Inflammatory macrophage treated with lipopolysaccharide for 1 hour (primary cell): ENCODE data around the gene LRP1B.
"Not testable (repeated sequence)": the region's sequence is repeated elsewhere in the genome, so short reads cannot be mapped to it uniquely, and the experiment has no call there.

Experiments
- DNase-seq, 2 donors: peaks; one replicate each; pipeline ENCODE4 v3.0.0-alpha.2; 2020 to 2022

LRP1B gene

GRCh38 chr2:142100139-142100873 is 30.5 kb downstream of the LRP1B start:
- DNase-seq, result no peak

DNA sequence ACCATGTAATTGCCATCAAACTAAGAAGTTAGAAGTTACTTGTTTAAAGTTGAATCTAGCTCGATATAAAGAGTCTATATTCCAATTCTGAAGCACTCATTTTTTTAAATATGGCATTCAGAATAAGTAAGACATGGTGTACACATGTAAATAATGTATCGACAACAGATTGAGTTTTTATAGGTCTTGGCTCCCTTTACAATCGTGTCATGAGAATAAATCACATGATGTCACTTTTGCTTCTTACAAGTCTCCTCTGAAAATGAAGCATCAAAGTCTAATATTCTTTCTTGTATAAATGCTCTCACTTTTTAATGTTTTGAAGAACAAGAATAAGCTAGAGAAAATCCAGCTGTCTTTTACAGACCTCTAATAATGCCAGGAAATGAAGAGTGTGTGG is 33.1 kb downstream of the LRP1B start:
- no peak for DNase-seq

DNA sequence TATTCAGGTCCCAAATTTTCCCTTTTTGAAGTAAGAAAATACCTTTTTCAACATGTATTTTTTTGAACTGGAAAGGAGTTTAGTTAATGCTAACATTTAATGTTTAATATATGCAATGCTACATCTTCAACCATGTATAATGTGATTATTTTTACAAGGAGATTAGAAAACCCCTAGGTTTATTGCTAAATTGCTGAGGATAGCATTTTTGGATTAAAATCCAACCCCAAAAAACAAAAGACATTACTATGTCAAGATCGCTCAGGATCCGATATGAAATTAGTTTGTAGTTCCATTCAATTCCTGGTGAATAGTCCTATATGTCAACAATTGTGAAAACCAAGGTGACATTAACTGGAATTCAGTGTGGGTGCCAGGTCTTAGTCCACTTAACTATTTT is 35.2 kb downstream of the LRP1B start:
- no peak for DNase-seq

GRCh38 chr2:142094233-142094632 is 36.6 kb downstream of the LRP1B start:
- DNase-seq, result no peak

DNA sequence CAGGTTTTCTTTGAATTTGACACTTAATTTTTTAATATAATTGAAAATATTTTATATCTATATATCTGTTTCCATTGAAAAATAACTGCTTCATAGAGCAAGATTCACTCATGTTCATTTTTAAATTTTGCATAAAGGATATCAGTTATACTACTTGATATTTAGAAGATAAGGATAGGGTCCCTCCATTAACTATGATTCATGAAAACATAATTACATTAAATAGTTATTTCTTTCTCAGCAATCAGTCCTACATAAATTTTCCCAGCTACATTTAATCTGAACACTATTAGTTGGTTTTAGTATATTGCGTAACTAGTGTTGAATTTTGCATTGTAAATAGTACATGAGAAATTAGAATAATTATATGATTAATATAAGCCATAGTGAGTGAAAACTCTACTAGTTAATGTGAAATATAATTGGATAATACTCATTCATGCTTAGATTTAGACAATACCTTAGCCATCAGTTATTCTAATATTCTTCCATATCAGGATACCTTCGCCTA is 42.7 kb downstream of the LRP1B start:
- DNase-seq, result no peak

- not testable (repeated sequence) for DNase-seq
Observed at GRCh38 chr2:142087585-142087984, 43.2 kb downstream of the LRP1B start.

DNA sequence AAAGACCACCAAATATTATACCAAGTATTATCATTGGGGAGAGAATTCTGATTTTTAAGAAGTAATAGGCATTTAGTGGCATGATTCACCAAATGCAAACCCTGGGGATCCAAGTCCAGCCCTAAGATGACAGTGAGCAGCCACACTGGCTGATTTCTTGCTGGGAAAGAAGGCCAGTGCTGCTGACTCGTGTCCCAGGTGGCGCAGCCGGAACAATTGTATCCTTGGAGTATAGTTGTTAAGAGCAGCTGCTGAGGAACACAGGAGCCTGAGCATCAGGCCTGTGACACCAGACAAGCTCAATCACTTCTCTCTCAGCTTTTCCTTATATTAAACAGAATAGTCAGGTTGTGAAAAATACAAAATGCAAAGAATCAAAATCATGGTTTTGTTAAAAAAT is 48.4 kb downstream of the LRP1B start:
- DNase-seq, result no peak

DNA sequence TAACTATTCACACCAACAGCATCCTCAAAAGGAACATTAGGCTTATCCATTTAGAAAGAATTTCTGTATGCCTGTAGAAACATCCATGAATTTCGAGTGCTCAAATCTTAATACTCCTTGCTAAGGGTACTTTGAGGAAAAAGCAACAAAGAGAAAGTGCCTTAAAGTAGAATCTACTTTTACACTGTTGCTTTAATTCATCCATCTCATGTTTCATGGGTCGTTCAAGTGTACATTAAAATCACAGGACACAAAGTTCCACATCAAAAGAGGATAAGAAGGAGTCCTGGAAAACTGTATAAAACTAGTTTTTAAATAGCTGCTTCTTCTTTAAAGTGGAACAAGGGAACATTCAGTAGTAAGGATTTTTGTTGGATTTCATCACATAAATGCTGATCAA is 54.5 kb downstream of the LRP1B start:
- DNase-seq, result no peak

DNA sequence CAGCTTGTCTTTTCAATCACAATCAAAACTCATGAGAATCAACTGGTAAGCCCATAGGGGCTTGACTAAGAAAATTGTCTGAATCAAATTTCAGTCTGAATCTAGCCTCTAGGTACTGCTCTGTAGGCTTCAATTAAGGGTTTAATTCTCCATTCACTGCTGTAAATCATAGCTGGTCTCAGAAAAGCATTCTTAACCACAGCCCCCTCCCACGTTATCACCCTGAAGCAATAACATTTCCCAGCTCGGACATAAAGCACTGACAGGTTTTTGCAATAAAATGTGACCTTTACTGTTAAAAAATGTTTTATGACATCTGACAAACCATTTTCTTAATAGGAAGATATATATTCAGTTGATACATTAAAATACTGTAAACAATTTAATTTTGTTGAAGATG is 55.0 kb downstream of the LRP1B start:
- no peak for DNase-seq

GRCh38 chr2:142069251-142069888 is 61.4 kb downstream of the LRP1B start:
- no peak for DNase-seq

DNA sequence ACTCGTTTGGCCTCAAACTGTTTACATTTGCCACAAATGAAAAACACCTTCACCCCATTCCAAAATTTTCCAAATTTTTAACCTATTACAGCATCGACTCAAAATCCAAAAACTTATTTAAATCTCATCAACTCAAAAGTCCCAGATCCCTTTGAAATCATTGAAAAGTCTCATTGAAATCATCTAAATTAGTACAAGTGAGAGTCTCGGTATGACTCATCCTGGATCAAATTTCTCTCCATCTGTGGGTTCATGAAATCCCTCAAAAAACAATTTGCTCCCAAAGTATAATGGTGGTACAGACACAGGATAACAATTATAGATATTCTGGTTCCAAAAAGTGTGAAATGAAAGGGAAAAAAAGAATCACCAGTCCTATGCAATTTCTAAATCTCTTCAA is 65.1 kb downstream of the LRP1B start:
- DNase-seq, result no peak

DNA sequence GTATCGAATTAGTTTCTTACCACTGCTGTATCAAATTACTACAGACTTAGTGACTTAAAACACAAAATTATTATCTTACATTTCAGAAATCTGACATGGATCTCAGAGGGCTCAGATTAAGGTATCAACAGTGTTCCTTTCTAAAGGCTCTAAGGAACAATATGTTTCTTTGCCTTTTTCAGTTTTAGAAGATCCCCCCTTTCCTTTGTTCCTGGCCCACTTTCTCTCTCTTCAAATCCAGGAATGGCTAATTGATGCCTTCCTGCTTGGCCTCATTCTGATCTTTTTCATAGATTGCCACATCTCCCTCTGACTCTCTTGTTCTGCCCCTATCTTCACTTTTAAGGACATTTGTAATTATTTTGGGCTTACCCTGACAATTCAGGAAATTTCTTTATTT is 65.7 kb downstream of the LRP1B start:
- no peak for DNase-seq

GRCh38 chr2:142061733-142062132 is 69.1 kb downstream of the LRP1B start:
- DNase-seq, result no peak

DNA sequence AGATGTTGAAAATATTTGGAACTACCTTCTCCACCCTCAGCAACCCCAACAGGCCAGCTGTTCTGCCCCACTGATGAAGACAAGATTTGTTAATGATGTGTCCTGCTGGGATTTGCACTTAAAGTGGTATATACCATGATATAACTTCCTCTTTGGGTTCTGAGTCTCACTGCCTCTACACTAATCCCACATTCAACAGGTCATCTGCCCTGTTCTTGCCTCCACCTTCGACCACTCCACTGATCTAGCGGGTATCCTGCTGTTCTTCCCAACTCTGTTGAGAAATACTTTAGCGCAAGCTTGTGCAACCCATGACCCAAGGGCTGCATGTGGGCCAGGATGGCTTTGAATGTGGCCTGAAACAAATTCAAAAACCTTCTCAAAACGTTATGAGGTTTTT is 72.7 kb downstream of the LRP1B start:
- no peak for DNase-seq

GRCh38 chr2:142056784-142057183 is 74.0 kb downstream of the LRP1B start:
- DNase-seq, result no peak

GRCh38 chr2:142052220-142052863 is 78.5 kb downstream of the LRP1B start:
- no peak for DNase-seq

- DNase-seq, result no peak
Observed at GRCh38 chr2:142048581-142048980, 82.2 kb downstream of the LRP1B start.

GRCh38 chr2:142045641-142046040 is 85.2 kb downstream of the LRP1B start:
- no peak for DNase-seq

DNA sequence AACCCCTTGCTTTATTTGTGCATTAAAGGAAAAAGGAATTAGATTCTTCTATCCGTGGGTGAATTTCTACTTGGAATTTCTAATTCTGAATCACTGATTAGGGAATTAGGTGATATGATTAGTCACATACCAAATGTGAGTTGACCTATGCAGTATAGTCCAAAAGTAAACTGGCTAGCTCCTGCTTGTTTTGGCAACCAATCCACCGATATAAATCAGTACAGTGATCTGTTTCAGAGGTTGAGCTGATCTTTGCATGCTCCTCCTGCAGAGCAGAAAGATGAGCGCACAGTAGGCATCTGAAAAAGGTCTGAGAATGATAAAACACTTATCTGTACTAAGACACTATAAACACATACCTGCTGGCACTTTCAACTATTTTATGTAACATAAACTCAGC is 86.6 kb downstream of the LRP1B start:
- DNase-seq, result no peak

DNA sequence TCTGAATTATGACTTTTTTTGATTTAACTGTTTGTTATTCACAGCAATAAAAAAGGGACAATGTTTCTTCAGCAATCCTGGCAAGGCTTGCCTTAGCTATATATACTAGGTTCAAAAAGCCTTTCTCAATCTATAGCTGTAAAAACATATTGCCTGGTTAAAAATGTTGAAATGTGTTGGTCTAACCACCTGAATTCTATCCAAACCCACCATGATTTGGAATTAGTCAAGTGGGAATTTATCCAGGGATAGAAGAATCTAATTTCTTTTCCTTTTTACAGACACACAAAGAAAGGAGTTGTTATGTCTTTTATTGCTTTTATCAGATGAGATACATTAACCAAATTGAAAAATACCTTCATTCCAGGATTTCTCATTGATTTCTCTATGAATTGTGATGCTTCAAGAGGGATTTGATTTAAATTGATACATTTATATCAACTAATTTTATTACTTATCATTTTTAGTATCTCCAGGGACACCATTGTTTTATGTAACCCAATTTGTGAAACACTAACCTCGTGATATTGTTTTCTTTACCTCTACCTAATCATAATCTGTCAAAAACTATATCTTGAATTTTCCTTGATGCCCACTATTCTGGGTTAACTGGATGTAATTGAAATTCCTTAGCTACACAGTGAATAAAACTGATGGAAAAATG is 88.1 kb downstream of the LRP1B start:
- no peak for DNase-seq

DNA sequence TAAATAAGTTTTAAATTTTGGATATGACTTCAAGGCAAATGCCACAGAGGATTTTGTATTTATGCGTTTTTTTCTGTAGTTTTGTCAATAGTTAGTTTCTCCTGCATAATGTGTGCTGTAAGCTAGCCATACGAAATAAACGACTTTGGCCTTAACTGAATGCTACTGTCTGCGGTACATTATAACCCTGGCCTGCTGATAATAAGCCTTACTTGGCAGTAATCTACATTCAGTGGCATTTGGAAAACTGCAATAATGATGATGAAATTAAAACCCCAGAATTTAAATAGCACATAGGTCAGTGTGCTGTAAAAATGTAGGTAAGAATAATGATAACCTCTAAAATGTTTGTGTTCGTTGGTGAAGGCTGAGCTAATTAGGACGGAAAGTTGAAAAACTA is 88.8 kb downstream of the LRP1B start:
- no peak for DNase-seq

- no peak for DNase-seq
Observed at GRCh38 chr2:142041105-142041504, 89.7 kb downstream of the LRP1B start.

DNA sequence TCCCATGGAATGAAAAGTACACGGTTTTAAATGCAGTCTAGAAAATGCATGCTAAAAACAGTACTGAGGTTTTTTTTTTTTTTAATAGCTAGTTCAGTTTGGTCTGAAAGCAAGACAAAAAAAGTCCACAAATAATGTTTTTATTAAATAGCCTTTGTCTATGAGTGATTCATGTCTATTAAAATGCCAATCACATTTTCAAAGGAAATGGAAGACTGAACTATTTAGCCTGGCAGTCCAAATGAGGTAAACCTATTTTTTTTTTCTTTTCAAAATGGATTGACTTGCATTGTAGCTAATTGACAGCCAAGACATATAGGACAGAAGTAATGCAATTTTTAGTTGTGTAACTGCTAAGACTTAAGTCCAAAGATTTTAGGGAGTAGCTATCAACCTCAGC is 90.3 kb downstream of the LRP1B start:
- DNase-seq, result no peak

- no peak for DNase-seq
Observed at GRCh38 chr2:142038826-142039225, 92.0 kb downstream of the LRP1B start.
